HG02623 (cell line): ENCODE measurements around the gene ELP4.
A peak's percentile ranks its signal among the peaks of the same experiment; 100 is the strongest.
"Not testable (repeated sequence)": the region's sequence is repeated elsewhere in the genome, so short reads cannot be mapped to it uniquely, and the experiment has no call there.

Experiments used
- ATAC-seq: cut with Tn5 transposase; IDR thresholded peaks from one replicate; pipeline ENCODE4 v1.9.1; 2021; ENCODE audit warnings: moderate library complexity; ENCODE audit not compliant: unreplicated experiment

ELP4 gene

DNA sequence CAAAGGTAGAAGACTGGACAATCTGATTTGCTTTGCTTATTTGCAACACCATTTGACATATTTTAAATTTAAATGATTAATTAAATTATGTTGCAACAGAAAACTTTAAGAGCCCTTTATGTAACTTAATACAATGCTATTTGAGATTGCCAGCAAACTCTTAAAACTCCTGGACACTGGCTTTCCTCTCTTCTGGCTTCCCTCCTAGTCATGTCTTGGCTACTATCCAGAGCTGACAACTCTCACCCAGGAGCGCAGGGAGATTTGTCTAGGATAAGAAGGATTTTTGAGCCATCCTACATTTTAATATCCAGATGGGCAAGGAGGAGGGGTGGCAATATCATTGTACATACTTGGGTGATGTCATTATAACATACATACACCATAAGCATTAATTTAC lies 134.3 kb downstream of the ELP4 start:
- ATAC-seq: no peak

DNA sequence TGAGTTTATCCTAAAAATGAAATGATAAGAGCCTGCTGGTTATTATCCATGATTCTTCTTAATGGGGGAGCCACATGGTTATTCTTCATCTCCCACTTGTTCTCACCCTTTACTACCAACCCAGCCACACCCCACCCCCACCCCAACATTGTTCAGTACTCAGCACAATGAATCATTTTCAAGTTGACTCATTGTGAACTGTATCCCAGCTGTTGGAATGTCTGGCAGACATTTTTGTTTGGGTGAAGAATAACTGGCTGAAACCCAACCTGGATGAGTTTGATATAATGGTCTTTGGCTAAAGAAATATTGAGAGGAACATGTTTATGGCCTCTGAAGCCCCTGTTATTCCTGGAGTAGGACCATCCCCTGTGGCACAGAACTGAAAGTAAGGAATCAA lies 136.2 kb downstream of the ELP4 start:
- no peak for ATAC-seq

DNA sequence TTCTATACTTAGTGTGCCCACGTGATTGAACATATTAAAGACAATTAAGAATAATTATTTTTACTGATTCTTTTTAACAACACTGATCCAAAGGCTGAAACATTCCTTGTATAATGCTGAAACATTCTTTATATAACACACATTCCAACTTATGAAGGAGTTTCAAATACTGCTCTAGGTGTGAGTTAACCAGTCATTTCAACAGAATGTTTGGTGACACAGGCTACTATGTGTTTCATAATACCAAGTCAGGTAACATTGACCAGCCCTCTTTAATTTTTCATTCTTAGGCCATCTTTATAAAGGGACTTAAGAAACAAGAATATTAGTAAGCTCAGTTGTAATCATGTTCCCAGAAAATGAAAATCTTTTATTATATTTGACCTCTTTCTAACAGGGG lies 136.6 kb downstream of the ELP4 start:
- ATAC-seq: no peak

DNA sequence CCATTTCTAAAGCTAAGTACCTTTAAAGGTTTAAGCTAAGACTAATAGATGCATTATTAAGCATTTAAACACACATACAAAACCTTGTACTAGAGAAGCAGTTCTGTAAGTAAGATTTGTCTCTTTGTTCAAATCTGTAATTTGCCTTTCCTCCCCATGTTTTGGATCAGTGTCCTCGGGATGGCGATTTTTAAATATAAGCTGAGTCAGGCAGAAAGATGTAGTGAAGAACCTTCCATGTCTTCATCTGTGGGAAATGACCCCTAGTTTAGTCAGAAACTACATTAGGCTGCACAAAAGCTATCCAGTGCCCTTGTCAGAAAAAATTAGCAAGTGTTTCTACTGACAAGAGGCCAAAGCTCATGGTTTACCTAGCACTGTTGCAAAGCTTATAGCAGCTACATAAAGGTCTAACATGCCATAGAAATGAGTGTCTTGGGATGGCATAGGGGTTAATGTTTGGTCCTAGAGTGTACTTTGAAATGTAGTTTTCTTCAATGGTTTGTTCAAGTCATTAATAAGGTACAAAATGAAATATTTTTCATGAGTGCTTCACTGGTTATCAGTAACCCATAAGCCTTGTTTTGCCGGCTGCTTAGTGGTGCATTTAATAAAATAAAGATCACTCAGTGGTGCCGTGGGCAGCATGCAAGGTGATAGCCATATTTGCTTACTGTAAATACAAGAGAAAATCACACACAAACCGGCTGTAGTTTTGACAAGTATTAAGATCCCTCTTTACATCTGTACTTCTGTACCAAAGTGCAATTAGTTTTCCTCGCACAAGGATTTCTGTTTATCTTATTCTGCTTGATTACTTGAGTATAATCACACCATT lies 139.8 kb downstream of the ELP4 start:
- ATAC-seq: no peak

DNA sequence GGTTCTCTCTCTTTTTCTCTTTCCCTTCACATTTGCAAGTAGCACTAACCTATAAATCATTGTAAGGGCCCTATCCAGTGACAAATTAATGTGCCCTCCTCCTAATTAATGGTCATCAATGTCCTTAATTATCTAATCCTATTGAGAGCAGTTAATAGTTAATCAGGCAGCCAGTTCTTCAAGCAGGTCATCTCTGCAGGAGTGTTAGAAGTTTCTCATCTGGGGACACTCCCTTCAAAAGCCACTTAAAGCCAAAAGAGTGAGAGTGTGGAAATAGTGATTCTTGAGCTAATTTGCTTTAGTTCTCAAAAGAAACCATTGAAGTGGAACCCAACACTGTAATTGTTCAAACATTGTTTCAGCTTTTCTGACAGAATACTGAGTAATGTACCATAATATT lies 141.6 kb downstream of the ELP4 start:
- ATAC-seq: no peak

DNA sequence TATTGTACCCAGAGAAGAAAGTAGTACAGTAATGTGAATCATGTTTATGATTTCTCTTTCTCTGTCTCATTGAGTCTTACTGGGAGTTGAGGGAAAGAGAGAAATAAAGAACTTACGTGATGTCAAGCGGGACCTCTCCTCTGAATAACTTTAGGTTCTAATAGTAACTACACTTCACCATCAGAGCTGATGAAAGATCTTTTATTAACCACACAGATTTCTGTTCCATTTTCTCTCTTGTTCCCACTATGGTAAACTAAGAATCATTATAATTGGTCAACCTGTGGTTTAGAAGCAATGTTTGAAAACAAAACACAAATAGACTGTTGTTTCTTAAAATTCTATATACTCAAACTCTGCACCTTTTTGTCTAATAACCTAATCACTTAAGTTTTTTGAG lies 142.3 kb downstream of the ELP4 start:
- peak; percentile 50 for ATAC-seq

DNA sequence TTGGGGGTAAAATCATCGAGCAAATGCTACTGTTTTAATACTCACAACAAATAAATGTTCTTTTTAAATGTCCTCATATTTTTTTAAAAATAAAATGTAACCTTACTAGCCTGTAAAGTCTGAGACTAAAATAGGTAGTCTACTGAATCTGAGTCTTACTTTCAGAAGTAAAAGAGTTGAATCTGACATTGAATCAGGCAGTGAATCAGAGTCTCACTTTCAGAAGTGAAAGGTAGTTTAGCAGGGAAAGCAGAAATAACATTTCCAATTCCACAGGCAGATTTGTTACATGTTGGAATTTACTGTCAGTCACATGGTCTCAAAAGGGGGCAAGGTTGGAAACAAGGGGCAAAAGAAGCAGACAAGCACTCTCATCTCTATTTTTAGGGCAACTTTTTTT lies 143.0 kb downstream of the ELP4 start:
- no peak for ATAC-seq

DNA sequence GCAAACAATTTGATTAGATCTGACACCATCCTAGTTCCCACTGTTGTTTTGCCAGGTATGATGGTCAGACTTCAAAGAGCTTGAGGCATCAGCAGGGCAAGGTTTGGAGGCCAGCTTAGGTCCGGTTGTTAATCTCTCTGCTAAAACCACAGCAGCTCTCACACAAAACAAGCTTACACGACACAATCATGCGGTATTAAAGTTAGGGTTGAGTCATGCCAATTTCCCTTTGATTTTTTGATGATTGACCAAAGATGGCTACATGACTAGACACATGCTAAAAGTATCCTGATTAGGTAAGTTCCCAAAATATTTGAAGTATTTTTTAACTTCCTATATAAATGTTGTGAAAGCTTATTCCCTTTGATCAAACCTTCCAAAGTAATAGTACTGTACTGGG lies 145.9 kb downstream of the ELP4 start:
- ATAC-seq: no peak

DNA sequence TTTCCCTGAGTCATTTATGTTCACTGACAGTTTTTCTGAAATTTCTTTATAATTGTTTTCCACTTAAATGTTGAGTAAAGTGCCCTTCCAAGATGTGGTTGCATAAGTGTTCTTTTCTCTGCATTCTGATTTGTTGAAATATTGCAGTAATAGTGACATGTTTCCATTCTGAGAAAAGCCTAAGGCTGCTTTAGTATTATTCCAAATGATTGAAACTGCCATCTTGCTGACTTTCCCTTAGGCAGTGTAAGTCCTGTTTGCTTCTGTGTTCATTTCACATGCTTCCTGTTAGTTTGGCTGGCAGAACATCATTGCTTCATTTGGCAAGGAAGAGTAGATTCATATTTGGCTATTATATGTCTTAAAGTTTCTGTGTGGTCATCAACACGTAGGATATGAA lies 146.5 kb downstream of the ELP4 start:
- ATAC-seq: no peak

DNA sequence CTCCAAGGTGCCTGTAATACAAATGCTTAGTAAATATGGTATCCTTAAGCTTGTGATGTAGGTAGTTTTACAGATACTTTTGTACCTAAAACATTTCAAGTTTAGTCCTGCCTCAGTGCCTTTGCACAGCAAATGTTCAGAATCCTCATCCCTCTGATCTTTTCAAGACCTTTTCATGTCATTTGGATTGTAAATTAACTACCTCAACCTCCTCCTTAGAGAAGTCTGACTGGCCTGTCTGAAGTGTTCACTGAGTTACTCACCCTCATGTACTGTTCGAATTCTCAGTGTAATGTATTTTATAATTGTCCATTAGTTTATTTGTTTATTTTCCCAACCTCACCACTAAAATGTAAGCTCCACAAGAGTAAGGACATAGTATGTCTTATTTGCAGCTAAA lies 147.5 kb downstream of the ELP4 start:
- no peak for ATAC-seq

DNA sequence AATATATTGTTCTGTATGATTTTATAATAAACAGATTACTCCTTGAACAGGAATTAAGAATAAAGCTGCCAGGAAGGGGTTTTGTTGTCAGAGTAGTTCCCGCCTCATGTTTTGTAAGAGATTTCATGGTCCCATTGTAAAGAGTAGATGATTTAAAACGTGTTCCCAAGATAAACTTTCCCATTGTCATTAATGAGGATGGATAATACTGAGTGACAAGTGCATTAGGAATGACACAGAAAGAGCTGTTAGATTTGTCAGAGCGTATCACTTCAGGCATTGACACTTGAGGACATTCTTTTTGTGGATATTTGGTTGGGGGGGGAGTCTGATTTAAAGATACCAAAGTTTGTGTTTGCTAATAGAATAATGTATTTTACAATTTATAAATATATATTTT lies 154.6 kb downstream of the ELP4 start:
- no peak for ATAC-seq

DNA sequence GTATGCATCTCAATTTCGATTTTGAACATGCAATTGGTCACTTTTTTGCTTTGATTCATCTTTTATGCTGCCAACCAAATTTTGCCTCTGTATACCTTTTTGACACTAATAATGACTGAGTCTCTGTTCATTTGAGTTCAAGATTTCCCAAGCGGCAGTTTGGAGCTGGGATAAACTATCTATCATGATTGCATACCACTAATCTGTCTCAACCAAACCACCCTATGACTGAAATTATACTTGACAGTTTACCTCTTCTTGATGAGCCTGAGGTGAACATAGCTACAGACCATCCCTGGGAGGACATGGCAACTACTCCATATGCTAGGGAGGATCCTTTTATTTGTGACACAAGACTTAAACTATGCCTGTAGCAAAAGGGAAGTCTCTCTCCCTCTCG lies 155.4 kb downstream of the ELP4 start:
- ATAC-seq: no peak

DNA sequence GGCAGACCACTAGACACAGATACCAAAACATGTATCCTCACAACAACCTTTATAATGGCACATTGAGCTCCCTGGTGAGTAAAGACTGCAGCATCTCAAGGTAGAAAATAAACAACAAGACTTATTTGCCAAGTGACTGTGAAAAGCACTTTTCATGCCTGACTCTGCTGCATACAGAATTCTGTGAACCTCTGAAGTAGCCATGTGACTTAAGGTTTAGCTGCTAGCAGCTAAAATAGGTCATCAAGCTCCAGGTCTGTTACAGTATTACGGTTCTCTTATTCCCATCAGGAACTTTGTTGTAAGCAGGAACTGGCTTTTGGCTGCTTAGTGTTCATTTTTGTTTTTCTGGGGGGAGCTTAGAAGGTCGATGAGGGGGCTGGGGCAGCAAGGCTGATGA lies 162.1 kb downstream of the ELP4 start:
- ATAC-seq: no peak

DNA sequence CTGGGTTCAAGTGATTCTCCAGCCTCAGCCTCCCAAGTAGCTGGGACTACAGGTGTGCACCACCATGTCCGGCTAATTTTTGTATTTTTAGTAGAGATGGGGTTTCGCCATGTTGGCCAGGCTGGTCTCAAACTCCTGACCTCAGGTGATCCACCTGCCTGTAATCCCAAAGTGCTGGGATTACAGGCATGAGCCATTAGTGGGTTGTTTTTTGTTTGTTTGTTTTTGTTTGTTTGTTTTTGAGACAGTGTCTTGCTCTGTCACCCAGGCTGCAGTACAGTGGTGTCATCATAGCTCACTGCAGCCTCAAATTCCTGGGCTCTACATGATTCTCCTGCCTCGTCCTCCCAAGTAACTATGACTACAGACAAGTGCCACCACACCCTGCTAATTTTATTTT lies 163.5 kb downstream of the ELP4 start:
- not testable (repeated sequence) for ATAC-seq

DNA sequence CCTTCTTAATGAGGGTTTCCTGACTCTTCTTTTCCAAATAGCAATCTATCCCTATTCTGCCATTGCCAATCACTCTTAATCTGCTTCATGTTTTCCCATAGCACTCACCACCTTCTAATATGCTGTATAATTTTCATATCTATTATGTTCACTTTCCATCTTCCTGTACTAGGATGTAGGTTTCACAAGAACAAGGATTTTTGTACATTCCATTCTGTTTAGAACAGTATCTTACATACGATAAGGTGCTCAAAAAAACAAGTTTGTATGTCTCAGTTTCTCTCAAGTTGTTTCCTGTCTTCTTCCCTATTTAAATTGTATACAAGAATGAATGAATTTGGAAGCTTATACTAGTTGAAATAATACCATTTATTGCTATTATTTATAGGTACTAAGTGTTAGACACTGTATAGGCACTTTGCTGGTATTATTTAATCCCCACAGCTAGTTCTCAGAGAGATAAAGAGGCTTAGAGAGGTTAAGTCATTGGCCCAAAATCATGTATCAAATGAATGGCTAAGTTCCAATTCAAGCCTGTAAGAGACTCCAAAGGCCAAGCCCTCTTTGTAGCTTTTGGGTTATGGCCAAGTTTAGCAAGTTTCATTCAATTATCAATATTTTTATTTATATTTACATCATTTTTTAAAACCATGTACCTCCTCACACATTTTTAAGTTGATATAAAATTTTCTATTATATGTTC lies 166.9 kb downstream of the ELP4 start:
- ATAC-seq: no peak

DNA sequence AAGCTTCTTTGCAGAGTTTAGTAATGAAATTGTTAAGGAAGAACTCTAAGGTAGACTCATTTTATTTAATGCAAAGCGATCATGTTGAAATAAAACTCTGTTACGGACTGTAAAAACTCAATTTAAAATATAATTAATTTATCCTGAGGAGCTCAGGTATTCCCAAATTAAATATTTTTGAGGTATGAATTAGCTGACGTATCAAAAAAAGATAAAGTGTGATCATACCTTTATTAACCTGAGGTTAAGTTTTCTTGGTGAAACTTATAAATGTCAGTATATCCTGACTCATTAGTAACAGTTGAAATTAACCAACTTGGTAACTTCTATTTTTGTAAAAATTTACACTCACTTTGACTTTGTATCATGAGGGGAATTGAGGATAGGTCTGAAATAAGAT lies 171.2 kb downstream of the ELP4 start:
- ATAC-seq: no peak

DNA sequence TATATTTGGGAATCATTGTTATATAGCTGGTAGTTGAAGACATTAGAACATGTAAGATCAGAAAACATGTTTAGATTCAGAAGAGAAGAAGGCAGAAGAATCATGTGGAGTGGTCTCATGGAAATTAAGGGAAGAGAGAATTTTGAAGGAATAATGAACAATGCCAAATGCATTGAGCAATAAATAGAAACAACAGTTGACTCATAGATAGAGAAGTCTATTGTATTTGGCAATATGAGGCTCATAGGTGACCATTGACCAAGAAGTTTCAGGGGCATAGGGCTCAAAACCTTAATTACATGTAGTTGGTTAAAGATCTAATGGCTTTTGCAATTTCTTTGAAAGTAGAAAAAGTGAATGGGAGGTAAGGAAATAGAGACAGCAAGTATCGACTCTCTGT lies 177.7 kb downstream of the ELP4 start:
- ATAC-seq: no peak

DNA sequence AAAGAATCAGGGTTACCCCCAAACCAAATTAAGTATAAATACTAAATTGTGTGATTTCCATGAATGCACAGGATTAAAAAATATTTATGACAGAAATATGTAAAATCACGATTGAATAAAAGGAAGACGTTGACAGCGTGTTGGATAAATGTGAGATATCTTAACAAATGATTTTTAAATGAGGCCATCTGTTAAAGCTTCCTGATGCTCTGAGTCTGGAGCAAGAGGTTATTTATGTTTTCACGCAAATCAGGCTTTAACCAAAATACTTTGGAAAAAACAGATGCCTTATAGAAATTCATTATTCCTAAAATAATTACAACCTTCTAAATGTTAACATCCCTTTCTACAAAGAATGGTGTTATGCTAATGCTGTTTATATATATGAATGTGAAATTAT lies 178.3 kb downstream of the ELP4 start:
- ATAC-seq: no peak

DNA sequence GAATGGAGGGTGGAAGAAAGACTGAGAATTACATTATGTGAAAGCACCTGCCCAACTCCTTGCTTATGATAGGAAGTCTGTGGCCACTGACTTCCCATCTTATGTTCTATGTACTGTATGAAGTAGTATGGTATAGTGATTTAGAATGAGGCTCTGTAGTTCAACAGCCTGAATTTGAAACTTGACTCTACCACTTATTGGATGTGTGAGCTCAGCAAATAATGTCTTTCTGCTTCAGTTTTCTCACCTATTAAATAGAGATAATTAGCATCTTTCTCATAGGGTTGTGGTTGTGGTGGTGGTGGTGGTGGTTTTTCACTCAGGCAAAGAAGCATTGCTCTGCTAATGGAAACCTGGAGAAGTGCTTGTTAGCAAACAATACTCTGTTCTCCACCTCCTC lies 180.0 kb downstream of the ELP4 start:
- no peak for ATAC-seq

DNA sequence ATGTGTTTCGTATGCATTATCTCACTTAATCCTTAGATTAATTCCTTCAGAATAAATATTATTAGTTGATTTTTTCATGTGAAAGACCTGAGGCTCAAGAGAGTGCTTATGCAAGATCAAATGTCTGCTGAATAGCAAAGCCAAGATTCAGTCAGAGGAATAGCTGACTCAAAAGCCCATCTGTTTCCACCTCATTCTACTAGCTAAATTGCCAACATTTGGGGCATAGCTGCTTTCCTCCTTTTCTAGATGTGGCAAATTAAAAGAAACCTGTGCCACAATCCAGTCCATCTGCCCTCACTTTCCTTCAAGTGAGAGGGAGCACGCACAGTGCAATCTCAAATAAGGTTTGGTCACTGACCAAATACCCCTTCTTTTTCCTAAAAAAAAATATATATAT lies 180.5 kb downstream of the ELP4 start:
- ATAC-seq: no peak

DNA sequence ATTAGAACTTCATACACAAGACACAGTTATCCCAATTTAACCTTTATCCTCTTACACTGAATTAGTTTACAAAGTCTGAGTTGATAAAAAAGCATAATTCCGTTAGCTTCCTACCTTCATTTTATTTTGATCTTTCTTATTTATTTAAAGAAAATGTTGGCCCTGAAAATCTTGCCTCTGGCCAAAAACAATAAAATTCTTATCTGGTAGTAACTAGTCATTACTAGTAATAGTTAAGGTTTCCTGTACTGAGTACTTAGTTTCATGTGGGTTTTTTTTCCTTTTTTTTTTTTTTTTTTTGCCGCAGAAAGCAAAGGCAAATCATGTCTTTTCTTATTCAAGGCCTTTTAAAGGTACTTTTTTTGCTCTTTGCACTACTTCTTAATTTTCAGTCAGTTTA lies 180.9 kb downstream of the ELP4 start:
- no peak for ATAC-seq

DNA sequence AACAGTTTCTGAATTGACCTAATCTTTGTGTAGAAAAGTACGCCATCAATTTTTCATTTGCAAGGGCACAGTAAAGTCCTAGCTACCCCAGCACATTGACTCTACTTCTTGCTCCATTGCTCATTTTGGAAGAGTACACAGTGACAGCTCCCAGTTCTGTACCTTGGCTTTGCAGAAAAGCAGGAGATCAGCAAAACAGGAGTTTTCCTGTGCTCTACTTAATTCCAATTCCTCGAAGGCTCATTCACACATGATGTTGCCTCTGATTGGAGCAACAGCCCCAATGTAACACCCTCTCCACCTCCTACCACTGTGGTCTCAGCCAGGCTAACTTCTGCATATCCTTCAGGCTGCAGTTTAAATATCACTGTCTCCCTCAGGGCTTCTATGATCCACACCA lies 182.9 kb downstream of the ELP4 start:
- ATAC-seq: no peak

DNA sequence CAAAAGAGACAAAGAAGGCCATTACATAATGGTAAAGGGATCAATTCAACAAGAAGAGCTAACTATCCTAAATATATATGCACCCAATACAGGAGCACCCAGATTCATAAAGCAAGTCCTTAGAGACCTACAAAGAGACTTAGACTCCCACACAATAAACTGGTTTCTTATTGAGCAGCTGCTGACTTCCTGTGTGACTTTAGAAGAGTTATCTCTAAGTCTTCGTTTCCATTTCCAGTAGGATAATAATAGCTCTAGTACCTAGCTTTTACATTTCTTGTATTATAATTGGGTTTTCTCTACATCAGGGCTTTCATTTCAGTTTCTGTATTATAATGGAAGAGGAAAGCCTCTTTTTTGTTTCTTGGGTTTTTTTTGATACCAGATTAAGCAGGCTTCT lies 187.5 kb downstream of the ELP4 start:
- ATAC-seq: peak; percentile 97
